Ovary (tissue), 9 donors: ENCODE measurements around the gene ZNF777. TPM values are rescaled to one million over a fixed set of nuclear protein-coding genes. Genes with fewer than 3 reads are reported as not detected.

Experiments used
- DNase-seq, 5 donors: peaks; one replicate each; pipeline ENCODE4 v3.0.0-alpha.2; 2019 to 2020
- H3K27ac ChIP-seq, 2 donors: fragments of 200-600 bp; one replicate each; pipeline versions ENCODE4 v1.5.1 to v1.8.0; 2019 to 2022
- H3K27me3 ChIP-seq: fragments of 200-600 bp; one replicate; pipeline ENCODE4 v1.8.0; 2022
- H3K36me3 ChIP-seq: fragments of 200-600 bp; sonication (generic); one replicate; pipeline ENCODE4 v1.5.1; 2019
- H3K4me1 ChIP-seq: one replicate; pipeline ENCODE4 v1.8.1; 2013; ENCODE audit warnings: mild to moderate bottlenecking, moderate library complexity; ENCODE audit not compliant: insufficient read depth
- H3K4me3 ChIP-seq: fragments of 200-600 bp; sonication (generic); one replicate; pipeline ENCODE4 v1.5.1; 2017
- H3K9me3 ChIP-seq, 2 donors: fragments of 200-600 bp in 1 of 2; sonication (generic) in 1 of 2; one replicate each; pipeline versions ENCODE4 v1.5.1 to v1.8.1; 2013 to 2019; ENCODE audit warnings: mild to moderate bottlenecking in 1 of 2, moderate library complexity in 1 of 2
- CTCF ChIP-seq, 3 donors: fragments of 450-650 bp in 2 of 3; fragments of 200-600 bp in 1 of 3; IDR thresholded peaks; one replicate each; pipeline versions ENCODE4 v1.5.1 to v1.8.0; 2016 to 2022; ENCODE audit warnings: antibody characterized with exemption in 3 of 3, mild to moderate bottlenecking in 1 of 3
- EP300 ChIP-seq: sonication (generic); formaldehyde crosslinking; IDR thresholded peaks from one replicate; pipeline ENCODE4 v1.6.1; 2017; ENCODE audit warnings: antibody characterized with exemption
- POLR2A ChIP-seq: fragments of 450-650 bp; IDR thresholded peaks from one replicate; pipeline ENCODE4 v1.6.1; 2017; ENCODE audit warnings: antibody characterized with exemption, mild to moderate bottlenecking, moderate library complexity
- WGBS, 3 donors: extraction: QIAGEN DNeasy Blood & Tissue Kit in 1 of 3; methylation state at CpG; one replicate each; pipeline versions ENCODE4 v1.1.5 to v1.1.7; 2013 to 2017; 5-methylcytosine and 5-hydroxymethylcytosine counted together
- intact Hi-C, 4 donors: fragments of 100-400 bp; cut with DNase I; formaldehyde crosslinking; loops; one replicate each; pipeline versions ENCODE4 v1.11.0 to v1.15.1; 2022 to 2023
- polyA plus RNA-seq, 2 donors: library from polyadenylated mRNA; stranded (reverse); fragments of 200-250 nt in 1 of 2; fragments of 350-450 nt in 1 of 2; fragmentation: Illumina TruSeq in 1 of 2; extraction: RNeasy Lipid Tissue Mini Kit (QIAGEN cat#74804) in 1 of 2; gene quantifications; one replicate each; pipeline ENCODE4 v1.2.3, GENCODE V29; 2013 to 2014
- total RNA-seq, 7 donors: library from RNA; depleted of rRNA in 2 of 7; stranded (reverse); fragments of >200 nt in 2 of 7; fragmentation: NEBNext Ultra II Directional in 3 of 7; extraction: Animal tissue kit (Norgen Biotek cat#: 25700) in 3 of 7; gene quantifications; one replicate each; pipeline versions ENCODE4 v1.1.0 to v1.2.4, GENCODE V29; 2016 to 2023
- donor health status: DM: no; HTN: no; CAD: no; lungs with moderate emphysema.
- donor health status: DM: no; HTN: no; CAD: no.
- donor health status: Bipolar disorder and iron deficiency.
- donor health status: DM: yes; HTN: yes; CAD: no.
- donor health status: DM: no; HTN: no; CAD: no.
- donor health status: DM: yes; HTN: yes; CAD: no.

Gene ZNF777
- total and polyA plus RNA-seq, 9 donors = 3.8 to 20.4 (median 13.8) TPM

DNA sequence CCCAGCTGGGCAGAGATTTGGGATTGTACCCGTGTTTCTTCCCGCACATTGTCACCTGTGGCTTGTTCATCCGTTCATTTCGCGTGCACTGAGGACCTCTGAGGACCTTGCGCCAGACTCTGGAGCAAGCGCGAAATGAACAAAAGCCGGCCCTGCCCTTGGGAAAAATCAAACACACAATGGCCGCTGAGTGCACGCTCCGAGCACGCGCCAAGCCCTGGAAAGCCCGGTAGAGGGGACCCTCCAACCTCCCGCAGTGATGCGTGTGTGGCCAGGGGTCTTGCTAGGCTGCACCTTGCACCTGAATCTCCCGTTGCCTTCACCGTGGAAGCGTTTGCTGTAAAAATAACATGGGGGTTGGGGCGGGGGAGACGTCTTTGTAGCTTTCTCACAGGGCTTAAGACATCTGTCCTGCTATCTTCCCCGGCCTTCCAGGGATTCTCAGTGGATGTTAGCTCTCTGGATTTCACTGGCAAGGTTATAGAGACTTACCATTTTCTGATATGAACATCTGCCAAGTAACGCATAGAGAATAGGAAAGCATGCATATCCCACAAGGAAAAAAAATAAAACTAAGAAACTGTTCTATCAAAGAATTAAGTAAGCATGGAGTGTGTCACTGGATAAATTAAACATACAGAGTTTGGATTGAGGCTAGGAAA is 37.3 kb downstream of the ZNF777 start:
- 8 to 20% (median 19%) methylated on average over 24 of the region's 24 CpGs for WGBS, 3 donors
- Histone ChIP-seq H3K9me3 (no peaks in the 10 kb centered on the region), H3K36me3 (no peaks in the 10 kb centered on the region), H3K4me3 (no peak overlapping the region), H3K27ac (no peak overlapping the region), H3K27me3 (no peaks in the 10 kb centered on the region), H3K4me1 (peaks cover 3% of the 10 kb centered on the region)
- intact Hi-C loops = loop anchor here in 2 of 4 donors (5.0 to 10.0 kb wide), 2 partner anchors 159 to 199 kb away; partner anchors contain the start of gene ZNF783 (in 1 of the 2)
- TF ChIP-seq EP300 = no peak
- TF ChIP-seq POLR2A = no peak
- no peak for TF ChIP-seq CTCF (IDR thresholded peaks at IDR 0.05)
- DNase-seq = no peak

DNA sequence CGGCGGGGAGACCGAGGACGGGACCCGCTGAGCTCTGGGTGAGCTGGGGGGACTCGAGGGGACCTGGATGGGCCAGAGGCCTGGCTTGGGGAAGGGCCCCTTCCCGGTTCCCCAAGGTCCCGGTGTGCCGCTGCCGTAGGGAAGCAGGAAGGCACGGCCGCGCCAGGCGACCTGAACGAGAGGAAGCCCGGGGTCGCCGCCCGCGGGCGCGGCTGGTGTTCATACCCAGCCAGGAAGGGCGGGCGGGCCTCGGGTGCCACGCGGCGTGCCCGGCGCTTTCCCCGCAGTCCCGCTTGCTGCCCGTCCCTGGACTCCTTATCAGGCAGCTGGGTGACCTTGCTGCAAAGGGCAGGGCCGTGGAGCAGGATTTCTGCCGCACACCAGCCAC is 38.0 kb downstream of the ZNF777 start:
- peak overlapping the region in 1 of 2 donors; percentile 42 for H3K27ac ChIP-seq

DNA sequence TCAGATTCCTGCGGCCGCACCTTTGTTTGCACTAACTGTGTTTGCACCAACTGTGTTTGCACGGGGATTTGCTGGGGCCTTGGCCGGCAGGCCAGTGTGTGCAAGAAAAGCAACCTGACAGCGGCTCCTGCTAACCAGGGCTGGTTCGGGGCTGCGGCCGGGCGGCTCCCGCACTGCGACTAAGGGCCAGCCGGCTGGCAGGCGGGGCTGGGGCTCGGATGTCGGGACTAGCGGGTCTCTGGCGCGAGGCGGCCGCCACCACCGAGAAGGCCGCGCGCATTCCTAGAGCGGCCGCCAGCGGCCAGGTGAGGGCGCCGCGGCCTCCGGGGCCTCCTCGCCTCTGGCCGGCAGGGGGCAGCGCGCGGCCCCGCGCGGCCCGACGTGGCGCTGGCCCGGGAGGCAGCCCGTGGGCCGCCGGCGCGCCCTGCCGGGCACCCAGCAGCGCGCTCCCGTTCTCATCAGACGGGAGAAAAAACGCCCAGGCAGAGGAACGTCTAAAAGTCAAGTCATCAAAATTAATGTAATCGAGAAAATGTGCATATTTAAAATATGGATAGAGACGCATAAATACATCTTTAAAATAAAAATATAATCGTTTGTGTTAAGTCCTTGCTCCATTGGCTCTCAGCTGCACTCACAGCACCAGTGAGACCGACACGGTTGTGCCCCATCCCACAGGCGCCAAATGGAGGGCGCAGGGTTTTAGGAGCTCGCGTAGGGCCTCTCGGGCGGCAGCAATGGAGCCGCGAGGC is 38.5 kb downstream of the ZNF777 start:
- H3K4me1 ChIP-seq = peaks cover 3% of the 10 kb centered on the region
- 3 to 7% (median 4%) methylated on average over 44 to 68 of the region's 68 CpGs for WGBS, 3 donors
- H3K36me3 ChIP-seq = no peaks in the 10 kb centered on the region
- intact Hi-C loops = loop anchor here in 2 of 4 donors (5.0 to 10.0 kb wide), 2 partner anchors 158 to 200 kb away; partner anchors contain the start of gene ZNF783 (in 1 of the 2)
- no peaks in the 10 kb centered on the region for H3K27me3 ChIP-seq
- peak; percentile 44 to 71 (median 49) for DNase-seq
- H3K27ac ChIP-seq = peak overlapping the region in 1 of 2 donors; percentile 42
- no peaks in the 10 kb centered on the region for H3K9me3 ChIP-seq
- H3K4me3 ChIP-seq = peak overlapping the region; percentile 35
- no peak for TF ChIP-seq EP300
- TF ChIP-seq CTCF (IDR thresholded peaks at IDR 0.05) = peak in 2 of 3 donors; percentile 43 to 73
- no peak for TF ChIP-seq POLR2A

More for the DNA sequence above, 38.0 kb downstream of the ZNF777 start:
- peak overlapping the region; percentile 30 for H3K4me3 ChIP-seq
- 4 to 6% (median 5%) methylated on average over 31 to 35 of the region's 35 CpGs for WGBS, 3 donors
- H3K27me3 ChIP-seq = no peaks in the 10 kb centered on the region
- intact Hi-C loops = loop anchor here in 2 of 4 donors (5.0 to 10.0 kb wide), 2 partner anchors 158 to 199 kb away; partner anchors contain the start of gene ZNF783 (in 1 of the 2)
- no peak for TF ChIP-seq POLR2A
- H3K9me3 ChIP-seq = no peaks in the 10 kb centered on the region
- peaks cover 3% of the 10 kb centered on the region for H3K4me1 ChIP-seq
- H3K36me3 ChIP-seq = no peaks in the 10 kb centered on the region
- peak in 1 of 5 donors; percentile 33 for DNase-seq

- TF ChIP-seq EP300 = no peak
- Histone ChIP-seq H3K36me3 (no peaks in the 10 kb centered on the region), H3K9me3 (no peaks in the 10 kb centered on the region), H3K27ac (no peak overlapping the region), H3K27me3 (no peaks in the 10 kb centered on the region), H3K4me1 (peaks cover 3% of the 10 kb centered on the region), H3K4me3 (no peak overlapping the region)
- 92 to 95% (median 93%) methylated on average over 3 of the region's 3 CpGs for WGBS, 3 donors
- intact Hi-C loops = loop anchor here in 2 of 4 donors (5.0 to 10.0 kb wide), 2 partner anchors 155 to 202 kb away; partner anchors contain the start of gene ZNF783 (in 1 of the 2)
- no peak for DNase-seq
These were observed 40.9 kb downstream of the ZNF777 start for GRCh38 chr7:149420006-149420405.

GRCh38 chr7:149415391-149416071 is 45.3 kb downstream of the ZNF777 start:
- Histone ChIP-seq H3K36me3 (no peaks in the 10 kb centered on the region), H3K27me3 (no peaks in the 10 kb centered on the region), H3K27ac (no peak overlapping the region), H3K4me1 (no peaks in the 10 kb centered on the region), H3K4me3 (peak overlapping the region; percentile 16), H3K9me3 (no peaks in the 10 kb centered on the region)
- intact Hi-C loops = no loop called here
- WGBS, 3 donors = 45 to 48% (median 47%) methylated on average over 26 of the region's 26 CpGs
- DNase-seq = no peak
- TF ChIP-seq POLR2A (no peak), CTCF (IDR thresholded peaks at IDR 0.05) (no peak), EP300 (no peak)
